ENCODE results near the gene LMCD1. TPM values are rescaled to one million over a fixed set of nuclear protein-coding genes. Genes with fewer than 3 reads are reported as not detected.

Gene LMCD1
- total and polyA plus RNA-seq, 2 experiments from 2014 or later = 21.8 to 35.3 TPM

GRCh38 chr3:8540456-8540855 is 38.8 kb downstream of the LMCD1 start:
- Histone ChIP-seq H2AFZ (no peak overlapping the region), H3K9me2 (ENCODE audit: insufficient read depth) (no peaks in the 10 kb centered on the region), H3K79me2 (replicated peaks; ENCODE audit: insufficient read depth) (no peaks in the 10 kb centered on the region), H3F3A (replicated peaks; ENCODE audit: low read depth) (no peaks in the 10 kb centered on the region), H3K27ac (ENCODE audit: low read depth) (no peak overlapping the region), H3K36me3 (ENCODE audit: insufficient read depth) (peaks cover 8% of the 10 kb centered on the region), H4K20me1 (replicated peaks; ENCODE audit: insufficient read depth) (no peaks in the 10 kb centered on the region), H3K27me3 (ENCODE audit: insufficient read depth) (no peaks in the 10 kb centered on the region), H3K4me2 (no peak overlapping the region), H3K4me3 (no peak overlapping the region), H3K4me1 (ENCODE audit: insufficient read depth) (peaks cover 10% of the 10 kb centered on the region; the same call in 1 of the 2 replicates)
- Mint-ChIP-seq H3K9me3 (0 out of 3 replicates have a peak, but pooled peaks cover 4% of the 10 kb centered on the region), H3K27me3 (ENCODE audit: insufficient read depth, low read depth, poor library complexity) (peaks cover 3% of the 10 kb centered on the region), H3K36me3 (ENCODE audit: low read depth) (peaks cover 26% of the 10 kb centered on the region; the same call in 2 of the 3 replicates), H3K27ac (peak overlapping the region; percentile 61), H3K4me1 (peaks cover 18% of the 10 kb centered on the region), H3K4me3 (no peak overlapping the region)
- TF ChIP-seq CTCF (conservative IDR thresholded peaks at IDR 0.05; ENCODE audit: low read depth in 2 of 2) (no peak), ZNF114 (CRISPR knock-in tag; IDR thresholded peaks at IDR 0.05) (no peak), ETS1 (IDR thresholded peaks at IDR 0.05) (no peak), EZH2 (IDR thresholded peaks at IDR 0.05; ENCODE audit: low read depth, unreplicated experiment) (no peak), STAT1 (IDR thresholded peaks at IDR 0.05; ENCODE audit: unreplicated experiment) (no peak), ZNF462 (CRISPR knock-in tag; IDR thresholded peaks at IDR 0.05) (no peak), POLR2AphosphoS5 (IDR thresholded peaks at IDR 0.05; ENCODE audit: low read depth) (no peak), JUNB (IDR thresholded peaks at IDR 0.05; ENCODE audit: unreplicated experiment) (no peak), REST (IDR thresholded peaks at IDR 0.05; ENCODE audit: unreplicated experiment) (no peak), CREB1 (CRISPR knock-in tag; IDR thresholded peaks at IDR 0.05; ENCODE audit: low read depth) (no peak), ZNF331 (CRISPR knock-in tag; IDR thresholded peaks at IDR 0.05; ENCODE audit: low read depth) (no peak), NANOG (IDR thresholded peaks at IDR 0.05; ENCODE audit: borderline replicate concordance) (no peak), EZH2phosphoT487 (IDR thresholded peaks at IDR 0.05; ENCODE audit: unreplicated experiment) (no peak)
- no peak for ATAC-seq
- no peak for DNase-seq (ENCODE audit: low spot score)

Data from GM23338 (cell line).